Neutrophil (primary cell): Measurements from ENCODE around the gene PDCL2.

ENCODE experiments used
- H3K27ac ChIP-seq: fragments of 200-600 bp; sonication (generic); 2 replicates; pipeline ENCODE4 v1.5.1; 2016; ENCODE audit warnings: mild to moderate bottlenecking, moderate library complexity
- H3K27me3 ChIP-seq: fragments of 200-600 bp; sonication (generic); 2 replicates; pipeline ENCODE4 v1.6.0; 2016; ENCODE audit warnings: mild to moderate bottlenecking
- H3K36me3 ChIP-seq: fragments of 200-600 bp; sonication (generic); 2 replicates; pipeline ENCODE4 v1.5.1; 2017
- H3K4me1 ChIP-seq, 2 experiments: fragments of 200-600 bp in 1 of 2; sonication (generic) in 1 of 2; 1 replicate in 1 of 2; 2 replicates in 1 of 2; pipeline versions ENCODE4 v1.5.1 to v1.6.1; 2013 to 2016; ENCODE audit warnings: low read depth in 1 of 2, low read length in 1 of 2, mild to moderate bottlenecking in 1 of 2, moderate library complexity in 1 of 2; ENCODE audit not compliant: control insufficient read depth in 1 of 2, insufficient read depth in 1 of 2
- H3K4me3 ChIP-seq, 2 experiments: fragments of 200-600 bp in 1 of 2; sonication (generic) in 1 of 2; 1 replicate in 1 of 2; 2 replicates in 1 of 2; pipeline ENCODE4 v1.5.1; 2013 to 2016; ENCODE audit warnings: low read depth in 1 of 2, low read length in 1 of 2, mild to moderate bottlenecking in 1 of 2, moderate library complexity in 1 of 2
- H3K9me3 ChIP-seq: fragments of 200-600 bp; sonication (generic); 2 replicates; pipeline ENCODE4 v1.5.1; 2016
- CTCF ChIP-seq: fragments of 200-600 bp; sonication (generic); IDR thresholded peaks from 2 replicates; pipeline ENCODE4 v1.5.1; 2016; ENCODE audit warnings: antibody characterized with exemption

The PDCL2 gene

GRCh38 chr4:55592014-55592413, at the start of gene PDCL2:
Gene PDCL2 (minus strand): TSS chr4:55592245. CDS start chr4:55592109, 136 bp downstream.
- Histone ChIP-seq H3K27me3 (no peaks in the 10 kb centered on the region), H3K4me3 (no peak within 1 kb of the TSS), H3K27ac (no peak within 1 kb of the TSS), H3K9me3 (no peaks in the 10 kb centered on the region), H3K36me3 (no peaks in the 10 kb centered on the region), H3K4me1 (no peaks in the 10 kb centered on the region)
- TF ChIP-seq CTCF = no peak

- Histone ChIP-seq H3K9me3 (no peaks in the 10 kb centered on the region), H3K36me3 (no peaks in the 10 kb centered on the region), H3K4me3 (no peak overlapping the region), H3K27ac (no peak overlapping the region), H3K27me3 (peaks cover 77% of the 10 kb centered on the region), H3K4me1 (no peaks in the 10 kb centered on the region)
- TF ChIP-seq CTCF = no peak
Observed at GRCh38 chr4:55637272-55637820, 45.3 kb upstream of the PDCL2 start.

GRCh38 chr4:55636656-55636999, 44.6 kb upstream of the PDCL2 start:
- peaks cover 78% of the 10 kb centered on the region for H3K27me3 ChIP-seq
- H3K4me1 ChIP-seq = no peaks in the 10 kb centered on the region
- TF ChIP-seq CTCF = no peak

GRCh38 chr4:55635741-55636655, 44.0 kb upstream of the PDCL2 start, which contains the start of gene NMU:
Gene NMU (minus strand): TSS chr4:55636298. CDS start chr4:55636192, 106 bp downstream.
- Histone ChIP-seq H3K9me3 (no peaks in the 10 kb centered on the region), H3K4me1 (no peaks in the 10 kb centered on the region), H3K4me3 (no peak within 1 kb of the TSS), H3K36me3 (no peaks in the 10 kb centered on the region), H3K27ac (no peak within 1 kb of the TSS), H3K27me3 (peaks cover 83% of the 10 kb centered on the region)
- no peak for TF ChIP-seq CTCF

More at GRCh38 chr4:55636656-55636999, 44.6 kb upstream of the PDCL2 start:
- Histone ChIP-seq H3K36me3 (no peaks in the 10 kb centered on the region), H3K9me3 (no peaks in the 10 kb centered on the region), H3K27ac (no peak overlapping the region), H3K4me3 (no peak overlapping the region)

GRCh38 chr4:55635282-55635681, 43.2 kb upstream of the PDCL2 start:
- peaks cover 83% of the 10 kb centered on the region for H3K27me3 ChIP-seq
- no peak for TF ChIP-seq CTCF
- no peaks in the 10 kb centered on the region for H3K36me3 ChIP-seq
- H3K27ac ChIP-seq = no peak overlapping the region
- H3K9me3 ChIP-seq = no peaks in the 10 kb centered on the region
- no peaks in the 10 kb centered on the region for H3K4me1 ChIP-seq
- H3K4me3 ChIP-seq = no peak overlapping the region
